ENCODE data around the gene S100B.

GRCh38 chr21:46585191-46585953 is 19.5 kb downstream of the S100B start:
- TF ChIP-seq, protein P1, sequence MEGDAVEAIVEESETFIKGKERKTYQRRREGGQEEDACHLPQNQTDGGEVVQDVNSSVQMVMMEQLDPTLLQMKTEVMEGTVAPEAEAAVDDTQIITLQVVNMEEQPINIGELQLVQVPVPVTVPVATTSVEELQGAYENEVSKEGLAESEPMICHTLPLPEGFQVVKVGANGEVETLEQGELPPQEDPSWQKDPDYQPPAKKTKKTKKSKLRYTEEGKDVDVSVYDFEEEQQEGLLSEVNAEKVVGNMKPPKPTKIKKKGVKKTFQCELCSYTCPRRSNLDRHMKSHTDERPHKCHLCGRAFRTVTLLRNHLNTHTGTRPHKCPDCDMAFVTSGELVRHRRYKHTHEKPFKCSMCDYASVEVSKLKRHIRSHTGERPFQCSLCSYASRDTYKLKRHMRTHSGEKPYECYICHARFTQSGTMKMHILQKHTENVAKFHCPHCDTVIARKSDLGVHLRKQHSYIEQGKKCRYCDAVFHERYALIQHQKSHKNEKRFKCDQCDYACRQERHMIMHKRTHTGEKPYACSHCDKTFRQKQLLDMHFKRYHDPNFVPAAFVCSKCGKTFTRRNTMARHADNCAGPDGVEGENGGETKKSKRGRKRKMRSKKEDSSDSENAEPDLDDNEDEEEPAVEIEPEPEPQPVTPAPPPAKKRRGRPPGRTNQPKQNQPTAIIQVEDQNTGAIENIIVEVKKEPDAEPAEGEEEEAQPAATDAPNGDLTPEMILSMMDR (IDR thresholded peaks at IDR 0.05): no peak
- TF ChIP-seq POLR2AphosphoS5 (IDR thresholded peaks at IDR 0.05): no peak

Data from breast epithelium (tissue), 3 donors.